Spleen (tissue), 11 donors: ENCODE measurements around the gene PPOX. TPM values are rescaled to one million over a fixed set of nuclear protein-coding genes. Genes with fewer than 3 reads are reported as not detected.
A peak's percentile ranks its signal among the peaks of the same experiment; 100 is the strongest.

ENCODE experiments used
- DNase-seq: peaks from one replicate; pipeline ENCODE4 v3.0.0-alpha.2; 2020
- H3K27ac ChIP-seq, 8 donors: fragments of 200-600 bp; sonication (generic) in 7 of 8; 1 replicate in 4 of 8; 2 replicates in 4 of 8; pipeline versions ENCODE4 v1.5.0 to v1.8.0; 2016 to 2021; ENCODE audit warnings: inconsistent platforms in 4 of 8, mild to moderate bottlenecking in 4 of 8, moderate library complexity in 1 of 8
- H3K27me3 ChIP-seq, 7 donors: fragments of 200-600 bp; sonication (generic) in 6 of 7; replicated peaks in 1 of 7; 1 replicate in 4 of 7; 2 replicates in 3 of 7; pipeline versions ENCODE4 v1.5.0 to v1.8.0; 2016 to 2021; ENCODE audit warnings: inconsistent platforms in 3 of 7, mild to moderate bottlenecking in 1 of 7
- H3K36me3 ChIP-seq, 6 donors: fragments of 200-600 bp; sonication (generic) in 5 of 6; 1 replicate in 4 of 6; 2 replicates in 2 of 6; pipeline versions ENCODE4 v1.5.0 to v1.8.0; 2016 to 2021; ENCODE audit warnings: inconsistent platforms in 2 of 6
- H3K4me1 ChIP-seq, 6 donors: fragments of 200-600 bp; sonication (generic) in 5 of 6; 1 replicate in 3 of 6; 2 replicates in 3 of 6; pipeline versions ENCODE4 v1.5.0 to v1.8.0; 2016 to 2021; ENCODE audit warnings: inconsistent platforms in 3 of 6
- H3K4me3 ChIP-seq, 8 donors: fragments of 200-600 bp; sonication (generic) in 7 of 8; 1 replicate in 4 of 8; 2 replicates in 4 of 8; pipeline versions ENCODE4 v1.5.0 to v1.8.0; 2016 to 2021; ENCODE audit warnings: inconsistent platforms in 4 of 8, mild to moderate bottlenecking in 4 of 8, moderate library complexity in 2 of 8
- H3K9me3 ChIP-seq, 8 donors: fragments of 200-600 bp; sonication (generic) in 7 of 8; 1 replicate in 4 of 8; 2 replicates in 4 of 8; pipeline versions ENCODE4 v1.5.0 to v1.8.0; 2016 to 2021; ENCODE audit warnings: inconsistent platforms in 4 of 8
- POLR2A ChIP-seq, 3 donors: fragments of 450-650 bp; IDR thresholded peaks; one replicate each; pipeline ENCODE4 v1.5.1; 2017; ENCODE audit warnings: antibody characterized with exemption in 3 of 3, mild to moderate bottlenecking in 1 of 3
- POLR2AphosphoS5 ChIP-seq, 3 donors: sonication (generic); formaldehyde crosslinking; IDR thresholded peaks; one replicate each; pipeline ENCODE4 v1.5.1; 2017; ENCODE audit warnings: antibody characterized with exemption in 3 of 3
- WGBS, 5 donors: extraction: QIAGEN DNeasy Blood & Tissue Kit in 3 of 5; methylation state at CpG; one replicate each; pipeline versions ENCODE4 v1.1.5 to v1.1.7; 2013 to 2018; 5-methylcytosine and 5-hydroxymethylcytosine counted together
- intact Hi-C: fragments of 100-400 bp; cut with DNase I; formaldehyde crosslinking; loops from one replicate; pipeline ENCODE4 v1.15.0; 2023; ENCODE audit warnings: low total_unique reads
- polyA plus RNA-seq, 3 donors: library from polyadenylated mRNA; stranded (reverse); fragments of 200-250 nt; gene quantifications; one replicate each; pipeline ENCODE4 v1.2.1, GENCODE V29; 2013
- total RNA-seq, 7 donors: library from RNA; depleted of rRNA in 3 of 7; stranded (reverse); fragments of >200 nt in 3 of 7; fragmentation: NEBNext Ultra II Directional in 4 of 7; extraction: Animal tissue kit (Norgen Biotek cat#: 25700) in 4 of 7; gene quantifications; one replicate each; pipeline versions ENCODE4 v1.1.0 to v1.2.1, GENCODE V29; 2016 to 2021
- TF ChIP-seq, protein P1 (sequence below), 11 experiments: fragments of 200-600 bp in 7 of 11; fragments of 450-650 bp in 4 of 11; sonication (generic) in 4 of 11; IDR thresholded peaks in 8 of 11; conservative IDR thresholded peaks in 3 of 11; 1 replicate in 7 of 11; 2 replicates in 4 of 11; pipeline versions ENCODE4 v1.4.0 to v1.8.0; 2016 to 2021; ENCODE audit warnings: antibody characterized with exemption in 11 of 11, inconsistent platforms in 4 of 11, mild to moderate bottlenecking in 1 of 11
- donor health status: healthy with polysubstance abuse.
- donor health status: DM: no; HTN: no; CAD: no; lungs with moderate emphysema.
- donor health status: DM: no; HTN: no; CAD: no.
- donor health status: Bipolar disorder and iron deficiency.
- donor health status: healthy.
- donor health status: DM: no; HTN: no; CAD: no.
- donor health status: DM: yes; HTN: yes; CAD: no.

Gene PPOX
- total and polyA plus RNA-seq, 10 donors: 25.5 to 74.7 (median 36.8) TPM

DNA sequence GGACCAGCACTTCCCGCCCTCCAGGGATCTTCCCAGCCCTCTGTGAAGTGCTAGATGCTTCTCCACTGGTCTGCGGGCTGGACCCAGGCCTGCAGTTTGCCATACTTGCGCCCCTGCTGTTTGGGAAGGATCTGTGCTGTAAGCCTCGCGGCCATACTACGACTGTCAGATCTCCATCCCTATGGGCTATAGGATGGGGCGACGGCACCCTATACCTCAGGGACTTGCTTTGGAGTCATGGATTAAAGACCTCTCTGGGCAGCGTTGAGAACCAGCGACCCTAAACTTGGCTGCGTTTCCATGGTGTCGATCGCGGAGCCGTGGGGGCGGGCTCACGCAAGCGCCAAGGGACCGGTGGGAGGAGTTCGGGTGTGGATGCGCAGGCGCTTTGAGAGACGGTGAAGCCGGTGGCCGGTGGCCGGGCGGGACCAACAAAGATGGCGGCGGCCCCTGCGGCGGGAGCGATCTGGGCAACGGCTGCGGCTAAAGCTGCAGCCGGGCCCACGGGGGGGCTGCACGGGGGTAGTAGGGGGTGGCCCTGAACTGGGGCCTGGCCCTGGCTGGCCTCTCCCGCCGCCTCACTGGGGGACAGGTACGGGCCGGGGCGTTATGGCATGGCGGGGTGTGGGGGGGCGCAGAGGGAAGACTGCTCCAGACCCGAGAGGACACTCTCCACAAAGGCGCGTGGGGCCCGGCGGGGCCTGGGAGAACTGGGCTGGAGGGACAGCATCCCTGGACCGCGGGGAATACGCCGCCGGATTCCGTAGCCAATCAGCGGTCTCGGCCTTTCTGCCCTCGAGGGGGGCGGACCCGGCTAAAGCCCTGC is 6.9 kb upstream of the PPOX start, which contains the start of gene USP21:
TSS of gene USP21 (plus strand) at position 414 of the 826 bp plus-strand sequence. CDS start 1,141 bp downstream, outside the sequence.
- Histone ChIP-seq H3K9me3 (no peaks in the 10 kb centered on the region), H3K36me3 (peaks cover 0 to 60% (median 27%) of the 10 kb centered on the region in 6 donors), H3K27ac (peak within 1 kb of the TSS; percentile 69 to 92 (median 88)), H3K4me1 (peaks cover 28 to 69% (median 52%) of the 10 kb centered on the region in 6 donors), H3K27me3 (no peaks in the 10 kb centered on the region), H3K4me3 (peak within 1 kb of the TSS; percentile 64 to 99 (median 94))
- intact Hi-C loops: no loop called here
- peak; percentile 98 for DNase-seq
- WGBS, 5 donors: 1 to 6% (median 3%) methylated on average over 40 to 60 of the region's 60 CpGs
- peak; percentile 89 to 94 (median 90) for TF ChIP-seq POLR2AphosphoS5 (IDR thresholded peaks at IDR 0.05)
- TF ChIP-seq, protein P1, sequence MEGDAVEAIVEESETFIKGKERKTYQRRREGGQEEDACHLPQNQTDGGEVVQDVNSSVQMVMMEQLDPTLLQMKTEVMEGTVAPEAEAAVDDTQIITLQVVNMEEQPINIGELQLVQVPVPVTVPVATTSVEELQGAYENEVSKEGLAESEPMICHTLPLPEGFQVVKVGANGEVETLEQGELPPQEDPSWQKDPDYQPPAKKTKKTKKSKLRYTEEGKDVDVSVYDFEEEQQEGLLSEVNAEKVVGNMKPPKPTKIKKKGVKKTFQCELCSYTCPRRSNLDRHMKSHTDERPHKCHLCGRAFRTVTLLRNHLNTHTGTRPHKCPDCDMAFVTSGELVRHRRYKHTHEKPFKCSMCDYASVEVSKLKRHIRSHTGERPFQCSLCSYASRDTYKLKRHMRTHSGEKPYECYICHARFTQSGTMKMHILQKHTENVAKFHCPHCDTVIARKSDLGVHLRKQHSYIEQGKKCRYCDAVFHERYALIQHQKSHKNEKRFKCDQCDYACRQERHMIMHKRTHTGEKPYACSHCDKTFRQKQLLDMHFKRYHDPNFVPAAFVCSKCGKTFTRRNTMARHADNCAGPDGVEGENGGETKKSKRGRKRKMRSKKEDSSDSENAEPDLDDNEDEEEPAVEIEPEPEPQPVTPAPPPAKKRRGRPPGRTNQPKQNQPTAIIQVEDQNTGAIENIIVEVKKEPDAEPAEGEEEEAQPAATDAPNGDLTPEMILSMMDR (IDR thresholded peaks at IDR 0.05 in 8 of 11, conservative IDR thresholded peaks at IDR 0.05 in 3 of 11): peak in 3 of 11 experiments; percentile 23 to 34 (median 31)
- TF ChIP-seq POLR2A (IDR thresholded peaks at IDR 0.05): peak in 2 of 3 donors; percentile 26 to 27

DNA sequence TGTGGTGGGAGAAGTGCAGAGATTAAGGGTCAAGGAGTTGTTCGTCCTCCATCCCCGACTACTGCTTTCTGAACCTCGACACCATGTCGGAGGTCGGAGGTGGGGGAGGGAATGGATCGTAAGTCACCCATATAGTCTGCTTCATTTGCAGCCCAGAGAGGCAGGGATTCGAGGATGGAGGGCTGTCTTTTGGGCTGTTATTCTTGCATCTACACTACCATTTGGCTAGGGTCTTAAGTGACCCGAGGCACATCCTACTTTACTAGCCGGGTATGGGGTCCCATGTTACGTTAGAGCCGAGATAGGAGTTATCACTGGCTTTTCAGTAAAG is 6.3 kb upstream of the PPOX start:
- H3K27ac ChIP-seq: peak overlapping the region; percentile 69 to 92 (median 88)
- peaks cover 0 to 66% (median 31%) of the 10 kb centered on the region in 6 donors for H3K36me3 ChIP-seq
- peak overlapping the region; percentile 64 to 99 (median 94) for H3K4me3 ChIP-seq
- no peak for TF ChIP-seq POLR2A (IDR thresholded peaks at IDR 0.05)
- TF ChIP-seq, protein P1 (IDR thresholded peaks at IDR 0.05 in 8 of 11, conservative IDR thresholded peaks at IDR 0.05 in 3 of 11): no peak
- no peak for TF ChIP-seq POLR2AphosphoS5 (IDR thresholded peaks at IDR 0.05)
- H3K4me1 ChIP-seq: peaks cover 23 to 67% (median 47%) of the 10 kb centered on the region in 6 donors
- no peak for DNase-seq
- no peaks in the 10 kb centered on the region for H3K9me3 ChIP-seq
- no peaks in the 10 kb centered on the region for H3K27me3 ChIP-seq
- 12 to 40% (median 16%) methylated on average over 6 to 11 of the region's 11 CpGs for WGBS, 5 donors
- intact Hi-C loops: no loop called here

GRCh38 chr1:161160671-161161145 is 5.5 kb upstream of the PPOX start:
- peaks cover 0 to 70% (median 31%) of the 10 kb centered on the region in 6 donors for H3K36me3 ChIP-seq
- peak; percentile 81 for DNase-seq
- no peaks in the 10 kb centered on the region for H3K27me3 ChIP-seq
- H3K9me3 ChIP-seq: no peaks in the 10 kb centered on the region
- WGBS, 5 donors: 95 to 97% (median 96%) methylated on average over 22 of the region's 22 CpGs
- H3K4me3 ChIP-seq: peak overlapping the region in 2 of 8 donors; percentile 93 to 96
- intact Hi-C loops: no loop called here
- H3K27ac ChIP-seq: no peak overlapping the region
- peaks cover 22 to 67% (median 47%) of the 10 kb centered on the region in 6 donors for H3K4me1 ChIP-seq
- TF ChIP-seq, protein P1 (IDR thresholded peaks at IDR 0.05 in 8 of 11, conservative IDR thresholded peaks at IDR 0.05 in 3 of 11): no peak
- peak in 1 of 3 donors; percentile 12 for TF ChIP-seq POLR2AphosphoS5 (IDR thresholded peaks at IDR 0.05)
- no peak for TF ChIP-seq POLR2A (IDR thresholded peaks at IDR 0.05)

- 85 to 93% (median 91%) methylated on average over 5 of the region's 5 CpGs for WGBS, 5 donors
- no peak for DNase-seq
- peaks cover 0 to 69% (median 31%) of the 10 kb centered on the region in 6 donors for H3K36me3 ChIP-seq
- no peaks in the 10 kb centered on the region for H3K27me3 ChIP-seq
- TF ChIP-seq, protein P1 (IDR thresholded peaks at IDR 0.05 in 8 of 11, conservative IDR thresholded peaks at IDR 0.05 in 3 of 11): no peak
- no peak for TF ChIP-seq POLR2A (IDR thresholded peaks at IDR 0.05)
- TF ChIP-seq POLR2AphosphoS5 (IDR thresholded peaks at IDR 0.05): no peak
- peak overlapping the region in 1 of 8 donors; percentile 25 for H3K27ac ChIP-seq
- H3K4me1 ChIP-seq: peaks cover 22 to 69% (median 48%) of the 10 kb centered on the region in 6 donors
- intact Hi-C loops: no loop called here
- no peak overlapping the region for H3K4me3 ChIP-seq
- no peaks in the 10 kb centered on the region for H3K9me3 ChIP-seq
Observed at GRCh38 chr1:161161652-161162051, 4.6 kb upstream of the PPOX start.
